Esophagus mucosa (tissue), 1 donor: ENCODE results near the gene RIC8A. TPM values are rescaled to one million over a fixed set of nuclear protein-coding genes. Genes with fewer than 3 reads are reported as not detected.
A peak's percentile ranks its signal among the peaks of the same experiment; 100 is the strongest.
"Not testable (repeated sequence)": the region's sequence is repeated elsewhere in the genome, so short reads cannot be mapped to it uniquely, and the experiment has no call there.

Experiments
- ATAC-seq: fragments of 200-7000 bp; cut with Tn5 transposase; one replicate; pipeline ENCODE4 v1.9.1; 2020
- total RNA-seq: library from RNA; stranded (reverse); gene quantifications from one replicate; pipeline ENCODE4 v1.2.4, GENCODE V29; 2023
- donor health status: DM: yes; HTN: yes; CAD: no.

The RIC8A gene
- total RNA-seq, 1 donor from 2014 or later = 60.3 TPM

- not testable (repeated sequence) for ATAC-seq
These were observed 13.2 kb downstream of the RIC8A start for GRCh38 chr11:220641-221215.

DNA sequence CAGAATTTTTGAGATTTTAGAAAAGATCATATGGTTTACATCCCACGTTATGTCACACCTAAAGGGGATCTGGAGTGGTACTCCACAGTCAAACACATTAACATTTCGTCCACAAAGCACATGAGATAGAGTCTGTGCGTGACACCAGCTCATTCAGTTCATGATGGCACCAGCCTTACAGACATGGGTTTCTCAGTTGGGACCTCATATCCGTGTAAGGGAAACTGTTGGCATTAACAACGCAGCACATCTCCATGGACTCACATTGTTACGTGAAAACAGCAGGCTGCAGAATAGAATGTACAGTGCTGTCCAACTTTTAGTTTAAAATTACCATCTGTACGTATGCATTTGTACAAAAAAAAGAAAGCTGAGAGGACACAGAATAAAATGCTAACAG, 14.0 kb downstream of the RIC8A start:
- no peak for ATAC-seq

- ATAC-seq = no peak
These were observed 14.7 kb downstream of the RIC8A start for GRCh38 chr11:221998-222789.

GRCh38 chr11:223026-223789, 15.7 kb downstream of the RIC8A start:
- peak; percentile 24 for ATAC-seq

DNA sequence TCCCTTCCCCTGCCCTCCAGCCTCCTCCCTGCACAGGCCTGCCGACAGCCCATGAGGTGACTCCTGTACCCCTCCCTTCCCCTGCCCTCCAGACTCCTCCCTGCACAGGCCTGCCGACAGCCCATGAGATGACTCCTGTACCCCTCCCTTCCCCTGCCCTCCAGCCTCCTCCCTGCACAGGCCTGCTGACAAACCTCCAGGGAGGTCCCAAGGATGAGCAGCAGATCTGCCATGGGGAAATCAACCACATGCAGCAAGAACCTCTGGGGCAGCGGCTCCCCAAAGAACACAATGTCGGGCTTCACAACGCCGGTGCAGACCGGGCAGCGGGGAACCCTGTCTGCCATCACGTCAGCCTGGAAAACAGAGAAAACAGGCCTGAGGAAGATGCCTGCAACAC, 16.4 kb downstream of the RIC8A start:
- ATAC-seq = no peak

DNA sequence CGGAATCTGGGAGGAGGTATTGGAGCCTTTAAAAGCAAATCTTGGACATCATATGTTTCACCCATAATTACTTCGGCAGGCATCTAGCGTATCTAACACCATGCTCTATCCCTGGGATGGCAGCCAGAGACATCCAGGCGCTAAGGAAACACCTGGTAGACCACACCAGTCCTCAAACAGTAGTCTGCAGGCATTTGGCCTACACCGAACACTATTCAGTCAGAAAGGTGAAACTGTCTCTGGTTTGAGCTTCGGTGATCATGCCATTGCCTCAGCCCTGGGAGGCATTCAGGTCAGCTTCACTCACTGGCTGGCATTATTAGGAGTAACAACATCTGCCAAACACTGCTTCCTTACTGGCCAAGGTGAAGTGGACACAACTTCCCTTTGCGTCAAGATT, 16.9 kb downstream of the RIC8A start:
- no peak for ATAC-seq

DNA sequence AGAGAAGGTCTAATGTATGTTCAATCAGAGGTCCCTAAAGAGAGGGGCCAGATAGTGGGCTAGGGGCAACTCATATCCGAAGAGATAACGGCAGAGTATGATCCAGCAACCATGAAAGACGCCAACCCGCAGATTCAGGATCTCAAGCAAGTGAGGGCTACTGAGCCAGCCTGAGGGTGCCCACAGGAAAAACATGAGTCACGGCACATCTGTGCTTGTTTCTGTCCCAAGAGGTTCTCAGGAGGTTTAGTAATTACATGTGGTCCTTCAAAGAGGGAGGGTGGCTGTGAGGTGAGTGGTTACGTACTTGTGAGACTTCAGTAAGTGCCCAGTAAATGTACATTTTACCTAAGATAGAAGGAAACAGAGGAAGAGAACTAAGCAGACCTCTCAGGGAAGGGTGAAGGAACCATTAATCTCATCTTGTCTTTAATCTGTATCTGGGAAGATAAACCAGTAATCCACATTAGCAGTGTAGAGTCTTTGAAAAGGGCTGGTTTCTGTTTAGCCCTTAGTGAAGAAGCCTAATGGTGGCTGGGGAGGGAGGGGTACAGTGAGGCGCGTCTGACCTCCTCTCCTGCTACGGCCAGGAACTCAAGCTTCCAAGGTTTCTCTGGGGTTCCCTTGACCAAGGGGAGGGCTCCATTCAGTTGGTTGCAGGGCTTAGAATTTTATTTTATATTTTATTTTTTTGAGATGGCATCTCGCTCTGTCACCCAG, 18.4 kb downstream of the RIC8A start:
- ATAC-seq = no peak

GRCh38 chr11:227824-228379, 20.4 kb downstream of the RIC8A start:
- ATAC-seq = no peak

DNA sequence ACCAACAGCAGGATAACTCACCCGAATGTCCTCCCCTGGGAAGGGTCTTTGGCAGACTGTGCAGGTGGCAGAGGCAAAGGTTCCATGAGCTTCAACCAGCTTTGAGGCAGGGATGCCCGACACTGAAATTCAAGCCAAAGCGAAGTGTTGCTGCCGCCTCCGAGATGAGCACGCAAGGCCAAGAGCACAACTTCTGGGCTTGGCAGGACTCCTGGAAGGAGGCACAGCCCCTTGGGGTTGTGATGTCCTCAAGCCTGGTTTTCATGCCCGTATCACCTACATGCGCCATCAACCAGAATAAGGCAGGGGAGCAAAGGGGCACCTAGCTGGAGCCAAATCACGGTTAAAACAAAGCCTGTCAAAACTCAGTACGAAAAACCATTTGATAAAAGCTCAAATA, 22.9 kb downstream of the RIC8A start:
- ATAC-seq = no peak

DNA sequence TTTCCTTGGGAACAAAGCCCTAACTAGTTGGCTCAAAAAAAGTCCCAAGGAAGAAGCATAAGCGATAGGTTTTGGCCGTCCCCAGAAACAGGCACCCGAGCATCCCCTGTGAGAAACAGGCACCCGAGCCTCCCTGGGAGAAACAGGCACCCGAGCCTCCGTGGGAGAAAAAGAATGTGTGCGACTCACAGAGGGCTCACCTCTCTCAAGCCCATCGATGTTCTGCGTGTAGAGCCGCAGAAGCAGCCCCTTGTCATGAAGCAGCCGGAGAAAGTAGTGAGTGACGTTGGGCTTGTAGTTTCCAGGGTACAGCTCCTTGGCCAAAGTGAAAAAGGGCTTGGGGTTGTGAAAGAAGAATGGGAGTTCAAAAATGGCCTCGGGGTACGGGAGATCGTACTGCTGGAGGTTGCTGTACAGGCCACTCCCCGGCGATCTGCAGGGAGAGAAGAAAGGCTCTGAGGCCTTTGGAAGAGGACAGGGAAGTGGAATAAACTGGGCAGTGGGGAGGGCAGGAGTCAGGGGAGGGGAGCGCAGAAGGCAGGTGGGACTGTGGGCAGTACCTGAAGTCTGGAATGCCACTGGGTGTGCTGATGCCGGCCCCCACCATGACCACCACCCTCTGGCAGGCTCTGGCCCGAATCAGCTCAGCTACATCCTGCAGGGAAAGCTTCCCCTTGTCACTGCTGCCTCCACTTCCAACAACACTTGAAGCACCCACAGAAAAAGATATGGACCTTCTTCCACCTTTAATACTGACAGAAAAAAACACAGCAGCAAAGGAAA, 25.5 kb downstream of the RIC8A start:
- ATAC-seq = no peak

- no peak for ATAC-seq
These were observed 27.7 kb downstream of the RIC8A start for GRCh38 chr11:235180-235579.

GRCh38 chr11:235609-235996, 28.1 kb downstream of the RIC8A start:
- ATAC-seq = peak; percentile 14

- peak; percentile 95 for ATAC-seq
These were observed 28.7 kb downstream of the RIC8A start, which contains the start of gene SIRT3 for GRCh38 chr11:235997-236773. Gene SIRT3 (minus strand): TSS chr11:236342. CDS start chr11:236328, 14 bp downstream.

DNA sequence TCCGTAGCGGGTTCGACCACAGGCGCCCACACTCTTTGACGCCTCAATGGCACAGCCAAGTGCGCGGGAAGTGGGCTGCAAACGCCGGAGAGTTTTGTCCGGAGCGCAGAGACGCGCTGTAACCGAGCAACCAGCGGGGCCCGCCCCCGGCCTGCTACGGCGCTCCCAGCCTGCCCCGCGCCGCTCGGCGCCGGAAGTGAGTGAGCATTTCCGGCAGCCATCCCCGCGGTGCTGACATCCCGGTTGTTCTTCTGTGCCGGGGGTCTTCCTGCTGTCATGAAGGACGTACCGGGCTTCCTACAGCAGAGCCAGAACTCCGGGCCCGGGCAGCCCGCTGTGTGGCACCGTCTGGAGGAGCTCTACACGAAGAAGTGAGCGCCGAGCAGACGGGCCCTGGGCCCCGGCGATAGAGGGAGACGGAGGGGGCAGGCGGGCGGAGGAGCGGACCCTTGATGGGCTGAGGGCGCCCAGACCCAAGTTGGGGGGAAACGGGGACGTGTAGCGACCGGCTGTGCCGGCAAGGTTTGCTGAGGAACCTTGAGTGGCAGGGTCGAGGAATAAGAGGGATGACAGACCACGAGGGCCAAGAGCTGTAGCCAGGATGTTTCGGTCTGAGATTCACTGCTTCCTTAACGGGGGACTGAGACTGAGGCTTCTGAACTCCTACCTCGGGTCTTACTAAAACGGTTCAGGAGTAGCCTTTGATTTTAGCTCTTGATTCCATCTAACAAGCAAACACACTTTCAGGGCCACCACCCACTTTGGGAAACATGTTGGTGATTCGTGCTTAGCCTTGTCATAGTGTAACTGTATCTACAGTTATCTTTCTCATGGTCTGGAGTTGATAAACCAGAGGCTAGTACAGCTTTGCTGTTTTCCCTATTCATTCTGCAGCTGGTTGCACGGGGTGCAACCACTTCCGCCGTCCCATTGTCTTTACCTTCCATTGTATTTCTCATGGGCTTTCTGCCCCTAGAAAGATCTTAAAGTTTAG, 29.6 kb downstream of the RIC8A start, which contains the start of gene PSMD13:
Gene PSMD13 (plus strand): TSS at position 203 of the 994 bp plus-strand sequence. CDS start 74 bp downstream, at position 277.
- peak; percentile 89 for ATAC-seq

GRCh38 chr11:238346-238745, 30.8 kb downstream of the RIC8A start:
- ATAC-seq = not testable (repeated sequence)

DNA sequence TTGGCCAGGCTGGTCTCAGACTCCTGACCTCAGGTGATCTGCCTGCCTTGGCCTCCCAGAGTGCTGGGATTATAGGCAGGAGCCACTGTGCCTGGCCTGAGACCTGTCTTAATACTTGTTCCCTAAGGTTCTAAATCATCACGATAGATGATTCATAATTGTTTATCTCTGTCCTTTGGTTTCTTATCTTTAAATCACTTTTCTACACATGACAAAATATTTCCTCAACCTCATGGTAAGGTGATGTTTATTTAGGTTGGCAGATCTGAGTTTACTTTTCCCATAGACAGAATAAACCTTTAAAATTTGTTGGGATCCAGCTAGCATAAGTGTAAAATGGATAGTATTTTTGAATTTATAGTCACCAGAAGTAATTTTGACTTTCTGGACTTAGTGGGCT, 32.8 kb downstream of the RIC8A start:
- ATAC-seq = no peak

- no peak for ATAC-seq
These were observed 34.1 kb downstream of the RIC8A start for GRCh38 chr11:241634-242033.

- no peak for ATAC-seq
These were observed 36.9 kb downstream of the RIC8A start for GRCh38 chr11:244376-244775.

GRCh38 chr11:249062-249461, 41.6 kb downstream of the RIC8A start:
- no peak for ATAC-seq
